NB4 (cell line): ENCODE data around the gene DPYSL4.

Experiments used
- MYC ChIP-seq: IDR thresholded peaks from 2 replicates; pipeline ENCODE4 v1.6.1; 2011; ENCODE audit warnings: low read depth, low read length
- POLR2A ChIP-seq: IDR thresholded peaks from 2 replicates; pipeline ENCODE4 v1.6.1; 2011; ENCODE audit warnings: mild to moderate bottlenecking; ENCODE audit not compliant: insufficient read length; ENCODE audit errors: extremely low read depth
- TF ChIP-seq, protein P1 (sequence below): IDR thresholded peaks from one replicate; pipeline ENCODE4 v1.5.1; 2012; ENCODE audit warnings: low read depth, low read length
- TF ChIP-seq, protein P2 (sequence below): IDR thresholded peaks from 2 replicates; pipeline ENCODE4 v1.6.1; 2011; ENCODE audit warnings: low read depth, low read length

- no peak for TF ChIP-seq POLR2A
- TF ChIP-seq, protein P1, sequence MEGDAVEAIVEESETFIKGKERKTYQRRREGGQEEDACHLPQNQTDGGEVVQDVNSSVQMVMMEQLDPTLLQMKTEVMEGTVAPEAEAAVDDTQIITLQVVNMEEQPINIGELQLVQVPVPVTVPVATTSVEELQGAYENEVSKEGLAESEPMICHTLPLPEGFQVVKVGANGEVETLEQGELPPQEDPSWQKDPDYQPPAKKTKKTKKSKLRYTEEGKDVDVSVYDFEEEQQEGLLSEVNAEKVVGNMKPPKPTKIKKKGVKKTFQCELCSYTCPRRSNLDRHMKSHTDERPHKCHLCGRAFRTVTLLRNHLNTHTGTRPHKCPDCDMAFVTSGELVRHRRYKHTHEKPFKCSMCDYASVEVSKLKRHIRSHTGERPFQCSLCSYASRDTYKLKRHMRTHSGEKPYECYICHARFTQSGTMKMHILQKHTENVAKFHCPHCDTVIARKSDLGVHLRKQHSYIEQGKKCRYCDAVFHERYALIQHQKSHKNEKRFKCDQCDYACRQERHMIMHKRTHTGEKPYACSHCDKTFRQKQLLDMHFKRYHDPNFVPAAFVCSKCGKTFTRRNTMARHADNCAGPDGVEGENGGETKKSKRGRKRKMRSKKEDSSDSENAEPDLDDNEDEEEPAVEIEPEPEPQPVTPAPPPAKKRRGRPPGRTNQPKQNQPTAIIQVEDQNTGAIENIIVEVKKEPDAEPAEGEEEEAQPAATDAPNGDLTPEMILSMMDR = no peak
- TF ChIP-seq, protein P2, sequence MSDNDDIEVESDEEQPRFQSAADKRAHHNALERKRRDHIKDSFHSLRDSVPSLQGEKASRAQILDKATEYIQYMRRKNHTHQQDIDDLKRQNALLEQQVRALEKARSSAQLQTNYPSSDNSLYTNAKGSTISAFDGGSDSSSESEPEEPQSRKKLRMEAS = no peak
- no peak for TF ChIP-seq MYC
These were observed 14.6 kb downstream of the DPYSL4 start for GRCh38 chr10:132201111-132201969.
